ENCODE data around the gene RNASE8. TPM values are rescaled to one million over a fixed set of nuclear protein-coding genes. Genes with fewer than 3 reads are reported as not detected.

RNASE8 gene
- total and polyA plus RNA-seq, 7 donors = not detected

- ATAC-seq (peak; percentile 91 to 95 (median 92)), DNase-seq (peak; percentile 83 to 92)
- peak; percentile 100 for TF ChIP-seq CTCF (IDR thresholded peaks at IDR 0.05)
- peaks cover 0 to 46% of the 10 kb centered on the region in 2 donors for H3K36me3 ChIP-seq (ENCODE audit: insufficient read depth in 1 of 2, low read depth in 1 of 2)
- H3K27ac ChIP-seq = no peak overlapping the region
- WGBS, 3 donors = 49 to 57% (median 49%) methylated on average over 56 to 59 of the region's 59 CpGs
- no peak overlapping the region for H3K4me3 ChIP-seq
- peaks cover 4% of the 10 kb centered on the region for H3K4me1 ChIP-seq
- H3K27me3 ChIP-seq (ENCODE audit: insufficient read depth in 3 of 3, low read length in 2 of 3) = no peaks in the 10 kb centered on the region
- H3K9me3 ChIP-seq = no peaks in the 10 kb centered on the region
- intact Hi-C loops (cut with DNase I) = loop anchor here in 1 of 2 donors (5.0 to 10.0 kb wide), 2 partner anchors 75 to 408 kb away; partner anchors contain the start of genes ANG and RNASE4
Measured at GRCh38 chr14:21092273-21093011, 34.8 kb downstream of the RNASE8 start.

GRCh38 chr14:21093018-21093417, 35.4 kb downstream of the RNASE8 start:
- no peaks in the 10 kb centered on the region for H3K9me3 ChIP-seq
- H3K27ac ChIP-seq = no peak overlapping the region
- TF ChIP-seq CTCF (IDR thresholded peaks at IDR 0.05) = no peak
- H3K36me3 ChIP-seq (ENCODE audit: insufficient read depth in 1 of 2, low read depth in 1 of 2) = peaks cover 0 to 45% of the 10 kb centered on the region in 2 donors
- ATAC-seq = no peak
- 81 to 84% (median 81%) methylated on average over 36 of the region's 36 CpGs for WGBS, 3 donors
- DNase-seq = no peak
- intact Hi-C loops (cut with DNase I) = loop anchor here in 1 of 2 donors (5.0 to 10.0 kb wide), 2 partner anchors 76 to 408 kb away; partner anchors contain the start of genes ANG and RNASE4
- no peaks in the 10 kb centered on the region for H3K27me3 ChIP-seq (ENCODE audit: insufficient read depth in 3 of 3, low read length in 2 of 3)
- no peak overlapping the region for H3K4me3 ChIP-seq
- H3K4me1 ChIP-seq = peaks cover 4% of the 10 kb centered on the region

- Histone ChIP-seq H3K4me1 (peaks cover 7% of the 10 kb centered on the region), H3K4me3 (no peak overlapping the region)
- intact Hi-C loops (cut with DNase I) = loop anchor here in 1 of 2 donors (5.0 to 10.0 kb wide), 2 partner anchors 77 to 409 kb away; partner anchors contain the start of genes ANG and RNASE4
Measured at GRCh38 chr14:21093769-21094681, 36.4 kb downstream of the RNASE8 start.

More at GRCh38 chr14:21093769-21094681, 36.4 kb downstream of the RNASE8 start:
- peaks cover 0 to 39% of the 10 kb centered on the region in 2 donors for H3K36me3 ChIP-seq (ENCODE audit: insufficient read depth in 1 of 2, low read depth in 1 of 2)
- 46 to 63% (median 53%) methylated on average over 7 of the region's 7 CpGs for WGBS, 3 donors
- ATAC-seq = no peak
- H3K27ac ChIP-seq = no peak overlapping the region
- peak; percentile 4 for TF ChIP-seq CTCF (IDR thresholded peaks at IDR 0.05)
- H3K27me3 ChIP-seq (ENCODE audit: insufficient read depth in 3 of 3, low read length in 2 of 3) = no peaks in the 10 kb centered on the region
- no peak for DNase-seq
- no peaks in the 10 kb centered on the region for H3K9me3 ChIP-seq
